Mammary epithelial cell (primary cell): Measurements from ENCODE around the gene LCE2C.

Source experiments
- EZH2 ChIP-seq: IDR thresholded peaks from 2 replicates; pipeline ENCODE4 v1.6.1; 2012; ENCODE audit warnings: low read length, inconsistent platforms, borderline replicate concordance
- TF ChIP-seq, protein P1 (sequence below), 2 donors: IDR thresholded peaks in 1 of 2; conservative IDR thresholded peaks in 1 of 2; 2 replicates each; pipeline ENCODE4 v1.5.1; 2011 to 2012; ENCODE audit warnings: inconsistent platforms in 2 of 2, low read length in 2 of 2, mild to moderate bottlenecking in 2 of 2, control low read depth in 1 of 2, low read depth in 1 of 2; ENCODE audit not compliant: insufficient read depth in 1 of 2; ENCODE audit errors: extremely low read depth in 1 of 2

DNA sequence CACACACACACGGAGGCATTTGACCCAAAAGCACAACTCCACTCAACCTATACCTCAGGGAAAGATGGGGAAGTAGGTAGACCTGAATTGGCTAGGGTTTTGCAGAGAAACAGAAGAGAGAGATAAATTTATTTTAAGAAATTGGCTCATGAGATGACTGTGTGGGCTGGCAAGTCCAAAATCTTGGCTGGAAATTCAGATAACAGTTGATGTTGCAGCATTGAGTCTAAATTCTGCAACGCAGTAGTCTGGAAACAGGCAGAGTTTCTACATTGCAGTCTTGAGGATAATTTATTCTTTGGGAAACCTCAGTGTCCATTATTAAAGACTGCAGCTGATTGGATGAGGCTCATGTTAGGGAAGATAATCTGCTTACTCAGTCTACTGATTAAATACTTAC lies 6.5 kb downstream of the LCE2C start:
- TF ChIP-seq, protein P1, sequence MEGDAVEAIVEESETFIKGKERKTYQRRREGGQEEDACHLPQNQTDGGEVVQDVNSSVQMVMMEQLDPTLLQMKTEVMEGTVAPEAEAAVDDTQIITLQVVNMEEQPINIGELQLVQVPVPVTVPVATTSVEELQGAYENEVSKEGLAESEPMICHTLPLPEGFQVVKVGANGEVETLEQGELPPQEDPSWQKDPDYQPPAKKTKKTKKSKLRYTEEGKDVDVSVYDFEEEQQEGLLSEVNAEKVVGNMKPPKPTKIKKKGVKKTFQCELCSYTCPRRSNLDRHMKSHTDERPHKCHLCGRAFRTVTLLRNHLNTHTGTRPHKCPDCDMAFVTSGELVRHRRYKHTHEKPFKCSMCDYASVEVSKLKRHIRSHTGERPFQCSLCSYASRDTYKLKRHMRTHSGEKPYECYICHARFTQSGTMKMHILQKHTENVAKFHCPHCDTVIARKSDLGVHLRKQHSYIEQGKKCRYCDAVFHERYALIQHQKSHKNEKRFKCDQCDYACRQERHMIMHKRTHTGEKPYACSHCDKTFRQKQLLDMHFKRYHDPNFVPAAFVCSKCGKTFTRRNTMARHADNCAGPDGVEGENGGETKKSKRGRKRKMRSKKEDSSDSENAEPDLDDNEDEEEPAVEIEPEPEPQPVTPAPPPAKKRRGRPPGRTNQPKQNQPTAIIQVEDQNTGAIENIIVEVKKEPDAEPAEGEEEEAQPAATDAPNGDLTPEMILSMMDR (conservative IDR thresholded peaks at IDR 0.05 in 1 of 2, IDR thresholded peaks at IDR 0.05 in 1 of 2; ENCODE audit: extremely low read depth in 1 of 2, insufficient read depth in 1 of 2, low read depth in 1 of 2, low read length in 2 of 2): no peak
- no peak for TF ChIP-seq EZH2
